Mesendoderm (in vitro differentiated cells): ENCODE measurements around the gene P2RY4.

Source experiments
- DNase-seq: peaks from one replicate; pipeline ENCODE4 v3.0.0; 2013
- H2AK5ac ChIP-seq: 2 replicates; pipeline ENCODE4 v1.6.1; 2013; ENCODE audit warnings: low read length, inconsistent platforms
- H2BK120ac ChIP-seq: 2 replicates; pipeline ENCODE4 v1.6.1; 2013; ENCODE audit warnings: low read depth, mild to moderate bottlenecking, low read length, moderate library complexity, mixed read lengths
- H2BK15ac ChIP-seq: replicated peaks from 2 replicates; pipeline ENCODE4 v1.6.1; 2013; ENCODE audit warnings: low read depth, mild to moderate bottlenecking, moderate library complexity
- H2BK5ac ChIP-seq: 2 replicates; pipeline ENCODE4 v1.6.1; 2013; ENCODE audit warnings: low read length, inconsistent platforms
- H3K18ac ChIP-seq: 2 replicates; pipeline ENCODE4 v1.6.1; 2013; ENCODE audit warnings: mild to moderate bottlenecking, low read length, mixed read lengths
- H3K23ac ChIP-seq: one replicate; pipeline ENCODE4 v1.6.1; 2013; ENCODE audit warnings: low read length
- H3K27ac ChIP-seq: 2 replicates; pipeline ENCODE4 v1.5.1; 2013; ENCODE audit warnings: low read depth, mild to moderate bottlenecking, inconsistent platforms, low read length, moderate library complexity
- H3K27me3 ChIP-seq: 2 replicates; pipeline ENCODE4 v1.6.1; 2013; ENCODE audit warnings: low read length, control low read depth, mild to moderate bottlenecking, inconsistent platforms; ENCODE audit not compliant: insufficient read depth, poor library complexity
- H3K36me3 ChIP-seq: 2 replicates; pipeline ENCODE4 v1.6.1; 2013; ENCODE audit warnings: low read length, inconsistent platforms; ENCODE audit not compliant: control insufficient read depth, insufficient read depth
- H3K4ac ChIP-seq: one replicate; pipeline ENCODE4 v1.6.1; 2013; ENCODE audit warnings: low read depth, mild to moderate bottlenecking, low read length, moderate library complexity
- H3K4me1 ChIP-seq: 2 replicates; pipeline ENCODE4 v1.6.1; 2013; ENCODE audit warnings: low read depth, low read length, inconsistent platforms; ENCODE audit not compliant: control insufficient read depth
- H3K4me2 ChIP-seq: 2 replicates; pipeline ENCODE4 v1.6.1; 2013; ENCODE audit warnings: low read length
- H3K4me3 ChIP-seq: 2 replicates; pipeline ENCODE4 v1.5.1; 2013; ENCODE audit warnings: mild to moderate bottlenecking, low read length
- H3K56ac ChIP-seq: one replicate; pipeline ENCODE4 v1.6.1; 2013; ENCODE audit warnings: low read length
- H3K79me1 ChIP-seq: 2 replicates; pipeline ENCODE4 v1.6.1; 2013; ENCODE audit warnings: low read length, inconsistent platforms
- H3K79me2 ChIP-seq: 2 replicates; pipeline ENCODE4 v1.6.1; 2013; ENCODE audit warnings: mild to moderate bottlenecking, low read length; ENCODE audit not compliant: control insufficient read depth, insufficient read depth
- H3K9ac ChIP-seq: 2 replicates; pipeline ENCODE4 v1.6.1; 2013; ENCODE audit warnings: low read length, inconsistent platforms
- H4K5ac ChIP-seq: one replicate; pipeline ENCODE4 v1.6.1; 2013; ENCODE audit warnings: low read length
- H4K8ac ChIP-seq: one replicate; pipeline ENCODE4 v1.6.1; 2013; ENCODE audit warnings: low read depth, mild to moderate bottlenecking, control low read depth, low read length, moderate library complexity
- WGBS: extraction: QIAGEN DNeasy Blood & Tissue Kit; methylation state at CpG from one replicate; pipeline ENCODE4 v1.1.7; 2013; ENCODE audit warnings: low lambda C conversion rate, missing lambda C conversion rate; ENCODE audit not compliant: insufficient coverage; ENCODE audit errors: extremely low coverage; 5-methylcytosine and 5-hydroxymethylcytosine counted together

Gene P2RY4

GRCh38 chrX:70264784-70265183 lies 4.8 kb upstream of the P2RY4 start:
- H2AK5ac ChIP-seq: no peak overlapping the region
- no peak overlapping the region for H4K8ac ChIP-seq
- H3K4me2 ChIP-seq: no peak overlapping the region
- no peak overlapping the region for H3K23ac ChIP-seq
- no peak overlapping the region for H4K5ac ChIP-seq
- H3K18ac ChIP-seq: no peak overlapping the region
- H3K79me2 ChIP-seq: no peaks in the 10 kb centered on the region
- DNase-seq: no peak
- no peak overlapping the region for H3K4ac ChIP-seq
- H2BK15ac ChIP-seq: no peak overlapping the region
- H2BK5ac ChIP-seq: no peak overlapping the region
- H3K4me1 ChIP-seq: no peaks in the 10 kb centered on the region
- WGBS: no CpG with 5 or more reads among the region's 3 CpGs
- no peaks in the 10 kb centered on the region for H3K27me3 ChIP-seq
- no peak overlapping the region for H2BK120ac ChIP-seq
- no peak overlapping the region for H3K9ac ChIP-seq
- no peak overlapping the region for H3K27ac ChIP-seq
- no peak overlapping the region for H3K4me3 ChIP-seq
- H3K56ac ChIP-seq: no peak overlapping the region
- no peaks in the 10 kb centered on the region for H3K79me1 ChIP-seq
- H3K36me3 ChIP-seq: no peaks in the 10 kb centered on the region

- no peak overlapping the region for H2AK5ac ChIP-seq
- peak; percentile 74 for DNase-seq
- H3K56ac ChIP-seq: no peak overlapping the region
- H4K5ac ChIP-seq: no peak overlapping the region
- no peak overlapping the region for H3K4me2 ChIP-seq
- H3K79me1 ChIP-seq: no peaks in the 10 kb centered on the region
- H3K23ac ChIP-seq: no peak overlapping the region
- no peaks in the 10 kb centered on the region for H3K36me3 ChIP-seq
- H3K27me3 ChIP-seq: no peaks in the 10 kb centered on the region
- H3K4me1 ChIP-seq: no peaks in the 10 kb centered on the region
- H2BK5ac ChIP-seq: no peak overlapping the region
- no peaks in the 10 kb centered on the region for H3K79me2 ChIP-seq
- no peak overlapping the region for H2BK120ac ChIP-seq
- H3K9ac ChIP-seq: no peak overlapping the region
- H2BK15ac ChIP-seq: no peak overlapping the region
- H3K4me3 ChIP-seq: no peak overlapping the region
- H3K27ac ChIP-seq: no peak overlapping the region
- no peak overlapping the region for H3K18ac ChIP-seq
- H4K8ac ChIP-seq: no peak overlapping the region
- no peak overlapping the region for H3K4ac ChIP-seq
- no CpG with 5 or more reads among the region's 7 CpGs for WGBS
Observed at GRCh38 chrX:70262952-70263567, 3.1 kb upstream of the P2RY4 start.

GRCh38 chrX:70257423-70258288 lies 2.3 kb downstream of the P2RY4 start:
- no peak overlapping the region for H2AK5ac ChIP-seq
- no peak overlapping the region for H3K9ac ChIP-seq
- no peak overlapping the region for H3K4ac ChIP-seq
- H3K23ac ChIP-seq: no peak overlapping the region
- H3K18ac ChIP-seq: no peak overlapping the region
- no peaks in the 10 kb centered on the region for H3K79me1 ChIP-seq
- H4K8ac ChIP-seq: no peak overlapping the region
- H3K27ac ChIP-seq: no peak overlapping the region
- H4K5ac ChIP-seq: no peak overlapping the region
- no peaks in the 10 kb centered on the region for H3K79me2 ChIP-seq
- no peaks in the 10 kb centered on the region for H3K4me1 ChIP-seq
- no CpG with 5 or more reads among the region's 5 CpGs for WGBS
- no peak overlapping the region for H2BK5ac ChIP-seq
- H2BK15ac ChIP-seq: no peak overlapping the region
- no peaks in the 10 kb centered on the region for H3K36me3 ChIP-seq
- DNase-seq: no peak
- H3K27me3 ChIP-seq: no peaks in the 10 kb centered on the region
- no peak overlapping the region for H3K56ac ChIP-seq
- H3K4me2 ChIP-seq: no peak overlapping the region
- H3K4me3 ChIP-seq: no peak overlapping the region
- no peak overlapping the region for H2BK120ac ChIP-seq

GRCh38 chrX:70255452-70255851 lies 4.6 kb downstream of the P2RY4 start:
- Histone ChIP-seq H3K4me1 (no peaks in the 10 kb centered on the region), H3K23ac (no peak overlapping the region), H3K4me3 (no peak overlapping the region), H3K27me3 (no peaks in the 10 kb centered on the region), H3K9ac (no peak overlapping the region), H4K5ac (no peak overlapping the region), H2AK5ac (no peak overlapping the region), H3K79me1 (no peaks in the 10 kb centered on the region), H3K79me2 (no peaks in the 10 kb centered on the region), H2BK15ac (no peak overlapping the region), H2BK5ac (no peak overlapping the region), H3K4me2 (no peak overlapping the region), H4K8ac (no peak overlapping the region), H3K27ac (no peak overlapping the region), H3K4ac (no peak overlapping the region), H3K18ac (no peak overlapping the region), H3K36me3 (no peaks in the 10 kb centered on the region), H2BK120ac (no peak overlapping the region), H3K56ac (no peak overlapping the region)
- DNase-seq: no peak
- no CpG with 5 or more reads among the region's 2 CpGs for WGBS

GRCh38 chrX:70254909-70255308 lies 5.1 kb downstream of the P2RY4 start:
- no CpG with 5 or more reads among the region's 3 CpGs for WGBS
- Histone ChIP-seq H2BK15ac (no peak overlapping the region), H2BK5ac (no peak overlapping the region), H3K27me3 (no peaks in the 10 kb centered on the region), H3K18ac (no peak overlapping the region), H3K23ac (no peak overlapping the region), H3K79me2 (no peaks in the 10 kb centered on the region), H3K9ac (no peak overlapping the region), H3K4me2 (no peak overlapping the region), H2AK5ac (no peak overlapping the region), H3K4ac (no peak overlapping the region), H3K36me3 (no peaks in the 10 kb centered on the region), H4K8ac (no peak overlapping the region), H3K56ac (no peak overlapping the region), H3K27ac (no peak overlapping the region), H4K5ac (no peak overlapping the region), H3K4me3 (no peak overlapping the region), H3K79me1 (no peaks in the 10 kb centered on the region), H3K4me1 (no peaks in the 10 kb centered on the region), H2BK120ac (no peak overlapping the region)
- no peak for DNase-seq
